Endometrial microvascular endothelial cells (primary cell): ENCODE measurements around the gene FCGR2B. TPM values are rescaled to one million over a fixed set of nuclear protein-coding genes. Genes with fewer than 3 reads are reported as not detected.
"Not testable (repeated sequence)": the region's sequence is repeated elsewhere in the genome, so short reads cannot be mapped to it uniquely, and the experiment has no call there.

Source experiments
- in situ Hi-C: cut with HindIII; loops from 2 replicates; pipeline ENCODE4 v1.10.0; 2017; ENCODE audit warnings: low sequenced_read_pairs, low pct_unique_long_range_greater_than_20kb; ENCODE audit errors: inconsistent ontology term
- total RNA-seq: library from RNA; depleted of rRNA; stranded (reverse); fragments of >200 nt; gene quantifications from one replicate; pipeline ENCODE4 v1.2.3, GENCODE V29; 2015; ENCODE audit errors: inconsistent ontology term

Gene FCGR2B
- total RNA-seq, 1 donor from 2014 or later = not detected

GRCh38 chr1:161643481-161644208, 19.3 kb upstream of the FCGR2B start:
- in situ Hi-C loops = not testable (repeated sequence)

- in situ Hi-C loops = not testable (repeated sequence)
Measured at GRCh38 chr1:161644855-161645254, 18.1 kb upstream of the FCGR2B start.

- in situ Hi-C loops = not testable (repeated sequence)
Measured at GRCh38 chr1:161647507-161648360, 15.2 kb upstream of the FCGR2B start.

GRCh38 chr1:161653541-161653940, 9.4 kb upstream of the FCGR2B start:
- in situ Hi-C loops = not testable (repeated sequence)

- in situ Hi-C loops = not testable (repeated sequence)
Measured at GRCh38 chr1:161653971-161654370, 9.0 kb upstream of the FCGR2B start.

DNA sequence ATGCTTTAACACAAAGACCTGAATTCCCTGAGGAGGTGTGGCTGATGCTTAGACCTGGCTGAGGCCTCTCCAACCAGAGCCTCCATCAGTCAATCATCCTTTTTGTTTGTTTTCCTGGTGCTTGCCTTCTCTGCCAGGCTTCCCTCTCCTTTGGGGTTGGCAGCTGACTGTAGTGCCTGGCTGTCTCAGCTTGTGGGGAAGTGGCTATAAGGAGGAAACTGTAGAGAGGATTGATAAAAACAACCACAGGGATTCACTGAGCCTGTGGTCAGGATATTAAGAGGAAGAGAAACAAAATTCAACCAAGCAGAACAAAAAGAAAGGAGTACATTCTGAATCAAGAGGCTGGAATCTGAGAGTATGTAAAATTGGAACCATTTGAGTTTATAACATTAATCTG, 4.4 kb upstream of the FCGR2B start:
- in situ Hi-C loops = not testable (repeated sequence)

DNA sequence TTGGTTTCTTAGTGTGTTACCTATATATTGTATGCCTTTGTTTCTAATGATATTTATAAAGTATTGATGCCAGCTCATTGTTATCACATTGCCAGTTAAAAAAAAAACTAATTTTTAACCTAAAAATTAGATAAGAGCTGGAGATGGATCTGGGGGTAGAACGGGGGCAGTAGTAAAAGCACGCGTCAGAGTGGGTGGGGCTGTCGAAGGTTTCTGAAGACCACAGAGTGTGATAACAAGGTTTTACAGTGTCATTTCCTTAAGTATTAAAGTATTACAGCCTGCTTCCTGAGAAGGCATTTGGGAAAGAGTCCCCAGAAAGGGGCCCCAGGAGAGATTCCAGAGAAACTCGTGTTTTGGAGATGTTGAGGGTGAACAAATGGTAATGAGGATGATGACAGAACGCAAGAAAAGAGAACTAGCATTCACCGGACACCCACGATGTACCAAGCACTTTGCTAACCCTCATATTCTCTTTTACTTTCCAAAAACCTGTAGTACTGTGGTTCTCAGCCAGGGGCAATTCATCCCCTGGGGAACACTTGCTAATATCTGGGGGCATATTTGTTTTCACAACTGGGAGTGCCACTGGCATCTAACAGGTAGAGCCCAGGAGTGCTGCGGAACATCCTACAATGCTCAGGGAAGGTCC, 1.2 kb upstream of the FCGR2B start:
- in situ Hi-C loops = not testable (repeated sequence)

- in situ Hi-C loops = not testable (repeated sequence)
Measured at GRCh38 chr1:161663569-161663968, 626 bp downstream of the FCGR2B start.

- in situ Hi-C loops = not testable (repeated sequence)
Measured at GRCh38 chr1:161664689-161665088, 1.7 kb downstream of the FCGR2B start.

DNA sequence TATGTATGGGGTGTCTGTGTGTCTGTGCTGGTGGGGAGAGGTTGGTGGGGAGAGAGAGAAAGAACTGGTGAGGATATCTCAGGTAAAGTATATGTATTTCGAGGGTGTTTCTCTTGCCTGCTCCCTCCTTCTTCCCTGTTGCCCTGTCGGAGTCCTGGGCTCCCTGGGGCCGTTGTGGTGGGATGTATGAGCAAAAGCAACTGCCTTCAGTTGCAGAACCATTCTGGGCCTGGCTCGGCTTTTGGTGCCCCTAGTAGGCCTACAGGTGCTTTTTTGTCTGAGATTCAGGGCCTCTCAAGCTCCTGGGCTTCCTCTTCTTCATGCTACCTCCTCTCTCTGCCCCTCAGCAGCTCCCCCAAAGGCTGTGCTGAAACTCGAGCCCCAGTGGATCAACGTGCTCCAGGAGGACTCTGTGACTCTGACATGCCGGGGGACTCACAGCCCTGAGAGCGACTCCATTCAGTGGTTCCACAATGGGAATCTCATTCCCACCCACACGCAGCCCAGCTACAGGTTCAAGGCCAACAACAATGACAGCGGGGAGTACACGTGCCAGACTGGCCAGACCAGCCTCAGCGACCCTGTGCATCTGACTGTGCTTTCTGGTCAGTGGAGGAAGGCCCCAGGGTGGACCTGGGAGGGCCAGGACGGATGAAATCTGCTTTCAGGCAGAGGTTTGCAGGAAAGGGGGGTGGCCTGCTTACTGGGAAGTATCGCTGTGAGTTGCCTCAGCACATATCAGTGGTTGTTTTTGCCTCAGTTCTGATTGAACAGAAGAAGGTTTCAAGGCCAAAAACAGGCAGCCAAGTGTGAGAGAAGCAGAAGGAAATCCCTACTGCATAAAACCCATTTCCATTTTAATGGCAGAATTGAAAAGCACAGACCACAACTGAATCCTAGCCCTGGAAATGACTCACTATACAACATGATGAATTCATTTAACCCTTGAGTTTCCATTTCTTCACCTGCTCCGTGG, 8.4 kb downstream of the FCGR2B start:
- in situ Hi-C loops = not testable (repeated sequence)

- in situ Hi-C loops = not testable (repeated sequence)
Measured at GRCh38 chr1:161673437-161673836, 10.5 kb downstream of the FCGR2B start.

DNA sequence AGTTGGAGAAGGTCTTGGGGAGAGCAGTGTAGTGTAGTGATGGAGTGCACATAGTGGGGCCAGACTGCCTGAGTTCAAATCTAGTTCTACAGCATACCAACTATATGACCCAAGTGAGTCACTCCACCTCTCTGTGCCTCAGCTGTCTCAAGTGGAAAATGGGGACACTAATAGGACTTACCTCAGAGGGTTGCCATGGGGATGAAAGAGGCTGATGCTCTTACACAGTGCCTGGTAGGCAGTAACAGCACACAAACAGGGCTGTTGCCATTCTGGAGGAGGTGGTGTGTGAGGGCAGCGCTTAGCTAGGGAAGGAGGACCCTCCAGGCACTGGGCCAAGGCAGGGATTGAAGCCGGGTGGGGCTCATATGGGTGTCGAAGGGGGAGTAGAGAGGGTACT, 11.5 kb downstream of the FCGR2B start:
- in situ Hi-C loops = not testable (repeated sequence)

GRCh38 chr1:161674908-161675307, 12.0 kb downstream of the FCGR2B start:
- in situ Hi-C loops = not testable (repeated sequence)

DNA sequence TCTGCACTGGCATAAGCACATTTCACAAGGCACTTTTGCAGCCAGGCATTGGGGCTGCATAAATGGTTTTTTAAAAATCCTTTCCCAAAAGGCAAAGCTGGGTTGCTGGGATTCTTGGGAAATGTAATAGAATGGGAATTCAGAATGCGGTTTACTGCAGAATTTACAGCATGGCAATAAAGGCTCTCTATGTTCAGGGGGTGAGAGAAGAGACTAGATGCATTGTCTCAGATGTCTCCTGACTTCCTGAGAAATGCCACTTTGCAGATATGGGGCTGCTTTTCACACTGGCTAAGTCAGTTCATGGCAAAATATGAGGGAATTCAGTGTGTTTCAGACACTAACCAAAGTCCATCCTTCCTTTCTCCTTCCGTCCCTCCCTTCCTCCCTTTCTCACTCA, 13.5 kb downstream of the FCGR2B start:
- in situ Hi-C loops = no loop called here

- in situ Hi-C loops = no loop called here
Measured at GRCh38 chr1:161676958-161677689, 14.2 kb downstream of the FCGR2B start.

DNA sequence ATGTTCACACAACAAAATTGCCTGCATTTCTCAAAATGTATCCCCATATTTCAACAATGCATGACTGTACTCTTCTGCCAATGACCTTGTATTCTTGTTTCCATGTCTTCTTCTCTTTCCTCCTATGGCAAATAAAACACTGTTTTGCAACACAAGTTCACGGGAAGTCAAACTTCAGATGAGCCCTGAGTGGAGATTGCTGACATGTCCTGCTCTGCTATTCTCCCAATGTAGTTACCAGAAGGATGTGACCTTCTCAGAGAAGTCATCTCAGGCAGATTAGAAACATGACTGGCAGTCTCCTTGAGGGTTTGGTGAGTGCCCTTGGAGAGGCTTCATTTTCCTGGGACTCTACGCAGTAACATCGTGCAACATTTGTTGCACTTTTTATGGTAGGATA, 15.6 kb downstream of the FCGR2B start:
- in situ Hi-C loops = no loop called here

DNA sequence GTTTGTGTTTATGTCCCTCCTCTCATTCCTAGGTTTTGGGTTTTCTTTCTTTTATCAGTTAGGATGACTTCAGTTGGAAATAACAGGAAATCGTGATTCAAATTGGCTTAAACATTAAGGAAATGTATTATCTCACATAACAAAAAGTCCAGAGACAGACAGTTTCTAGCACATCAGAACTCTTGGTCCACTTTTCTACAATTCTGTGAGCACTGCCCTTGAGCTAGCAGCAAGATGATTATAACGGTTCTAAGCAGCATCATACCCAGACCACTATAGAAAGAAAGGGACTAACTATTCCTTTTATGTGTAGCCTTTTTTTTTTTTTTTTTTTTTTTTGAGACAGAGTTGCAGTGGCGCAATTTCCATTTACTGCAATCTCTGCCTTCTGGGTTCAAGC, 18.9 kb downstream of the FCGR2B start:
- in situ Hi-C loops = no loop called here

- in situ Hi-C loops = no loop called here
Measured at GRCh38 chr1:161688946-161689345, 26.0 kb downstream of the FCGR2B start.
